ENCODE results near the gene PRDX2.

Gene PRDX2

GRCh38 chr19:12786141-12786870 lies 15.3 kb downstream of the PRDX2 start:
- Histone ChIP-seq H3K4me1 (ENCODE audit: insufficient read depth, insufficient read length) (peaks cover 35% of the 10 kb centered on the region), H3K27me3 (ENCODE audit: insufficient read depth, insufficient read length) (peaks cover 11% of the 10 kb centered on the region), H3K9ac (ENCODE audit: insufficient read length, low read depth) (peak overlapping the region; percentile 61), H3K4me3 (ENCODE audit: insufficient read length, low read depth) (no peak overlapping the region), H3K9me3 (ENCODE audit: insufficient read depth, low read length) (no peaks in the 10 kb centered on the region), H3K36me3 (ENCODE audit: insufficient read depth, insufficient read length, low read length) (no peaks in the 10 kb centered on the region)
- no peak for DNase-seq (ENCODE audit: low read depth, low spot score)
- TF ChIP-seq YY1 (IDR thresholded peaks at IDR 0.05; ENCODE audit: insufficient read depth, insufficient read length) (no peak), SUZ12 (IDR thresholded peaks at IDR 0.05; ENCODE audit: extremely low read depth, insufficient read depth, insufficient read length) (no peak), ZNF274 (IDR thresholded peaks at IDR 0.05; ENCODE audit: low read depth, low read length) (no peak)

- Histone ChIP-seq H3K36me3 (ENCODE audit: insufficient read depth, insufficient read length, low read length) (no peaks in the 10 kb centered on the region), H3K4me1 (ENCODE audit: insufficient read depth, insufficient read length) (peaks cover 28% of the 10 kb centered on the region), H3K27me3 (ENCODE audit: insufficient read depth, insufficient read length) (peaks cover 5% of the 10 kb centered on the region), H3K4me3 (ENCODE audit: insufficient read length, low read depth) (no peak overlapping the region), H3K9ac (ENCODE audit: insufficient read length, low read depth) (peak overlapping the region; percentile 61), H3K9me3 (ENCODE audit: insufficient read depth, low read length) (no peaks in the 10 kb centered on the region)
- TF ChIP-seq ZNF274 (IDR thresholded peaks at IDR 0.05; ENCODE audit: low read depth, low read length) (no peak), SUZ12 (IDR thresholded peaks at IDR 0.05; ENCODE audit: extremely low read depth, insufficient read depth, insufficient read length) (no peak), YY1 (IDR thresholded peaks at IDR 0.05; ENCODE audit: insufficient read depth, insufficient read length) (no peak)
- DNase-seq (ENCODE audit: low read depth, low spot score), result no peak
These were observed 16.1 kb downstream of the PRDX2 start for GRCh38 chr19:12785431-12786031.

GRCh38 chr19:12784871-12785430 lies 16.6 kb downstream of the PRDX2 start:
- Histone ChIP-seq H3K9ac (ENCODE audit: insufficient read length, low read depth) (peak overlapping the region; percentile 13), H3K36me3 (ENCODE audit: insufficient read depth, insufficient read length, low read length) (no peaks in the 10 kb centered on the region), H3K4me1 (ENCODE audit: insufficient read depth, insufficient read length) (peaks cover 30% of the 10 kb centered on the region), H3K27me3 (ENCODE audit: insufficient read depth, insufficient read length) (no peaks in the 10 kb centered on the region), H3K4me3 (ENCODE audit: insufficient read length, low read depth) (no peak overlapping the region), H3K9me3 (ENCODE audit: insufficient read depth, low read length) (no peaks in the 10 kb centered on the region)
- TF ChIP-seq SUZ12 (IDR thresholded peaks at IDR 0.05; ENCODE audit: extremely low read depth, insufficient read depth, insufficient read length) (no peak), ZNF274 (IDR thresholded peaks at IDR 0.05; ENCODE audit: low read depth, low read length) (no peak), YY1 (IDR thresholded peaks at IDR 0.05; ENCODE audit: insufficient read depth, insufficient read length) (no peak)
- DNase-seq (ENCODE audit: low read depth, low spot score), result no peak

- Histone ChIP-seq H3K27me3 (ENCODE audit: insufficient read depth, insufficient read length) (no peaks in the 10 kb centered on the region), H3K4me1 (ENCODE audit: insufficient read depth, insufficient read length) (peaks cover 30% of the 10 kb centered on the region), H3K9me3 (ENCODE audit: insufficient read depth, low read length) (no peaks in the 10 kb centered on the region), H3K36me3 (ENCODE audit: insufficient read depth, insufficient read length, low read length) (no peaks in the 10 kb centered on the region), H3K9ac (ENCODE audit: insufficient read length, low read depth) (peak overlapping the region; percentile 13), H3K4me3 (ENCODE audit: insufficient read length, low read depth) (no peak overlapping the region)
- no peak for DNase-seq (ENCODE audit: low read depth, low spot score)
- TF ChIP-seq ZNF274 (IDR thresholded peaks at IDR 0.05; ENCODE audit: low read depth, low read length) (no peak), SUZ12 (IDR thresholded peaks at IDR 0.05; ENCODE audit: extremely low read depth, insufficient read depth, insufficient read length) (no peak), YY1 (IDR thresholded peaks at IDR 0.05; ENCODE audit: insufficient read depth, insufficient read length) (no peak)
These were observed 17.2 kb downstream of the PRDX2 start for GRCh38 chr19:12784394-12784870.

- Histone ChIP-seq H3K4me3 (ENCODE audit: insufficient read length, low read depth) (no peak overlapping the region), H3K4me1 (ENCODE audit: insufficient read depth, insufficient read length) (peaks cover 28% of the 10 kb centered on the region), H3K9ac (ENCODE audit: insufficient read length, low read depth) (peak overlapping the region; percentile 65), H3K36me3 (ENCODE audit: insufficient read depth, insufficient read length, low read length) (no peaks in the 10 kb centered on the region), H3K9me3 (ENCODE audit: insufficient read depth, low read length) (no peaks in the 10 kb centered on the region), H3K27me3 (ENCODE audit: insufficient read depth, insufficient read length) (no peaks in the 10 kb centered on the region)
- DNase-seq (ENCODE audit: low read depth, low spot score), result no peak
- no peak for TF ChIP-seq YY1 (IDR thresholded peaks at IDR 0.05; ENCODE audit: insufficient read depth, insufficient read length)
- TF ChIP-seq ZNF274 (IDR thresholded peaks at IDR 0.05; ENCODE audit: low read depth, low read length), result no peak
- TF ChIP-seq SUZ12 (IDR thresholded peaks at IDR 0.05; ENCODE audit: extremely low read depth, insufficient read depth, insufficient read length), result no peak
These were observed 17.7 kb downstream of the PRDX2 start for GRCh38 chr19:12783849-12784393.

GRCh38 chr19:12783291-12783848 lies 18.2 kb downstream of the PRDX2 start:
- H3K27me3 ChIP-seq (ENCODE audit: insufficient read depth, insufficient read length), result peaks cover under 1% of the 10 kb centered on the region
- peaks cover 25% of the 10 kb centered on the region for H3K4me1 ChIP-seq (ENCODE audit: insufficient read depth, insufficient read length)
- peak overlapping the region; percentile 59 for H3K4me3 ChIP-seq (ENCODE audit: insufficient read length, low read depth)
- no peaks in the 10 kb centered on the region for H3K36me3 ChIP-seq (ENCODE audit: insufficient read depth, insufficient read length, low read length)
- no peaks in the 10 kb centered on the region for H3K9me3 ChIP-seq (ENCODE audit: insufficient read depth, low read length)
- no peak for DNase-seq (ENCODE audit: low read depth, low spot score)
- no peak for TF ChIP-seq ZNF274 (IDR thresholded peaks at IDR 0.05; ENCODE audit: low read depth, low read length)
- TF ChIP-seq SUZ12 (IDR thresholded peaks at IDR 0.05; ENCODE audit: extremely low read depth, insufficient read depth, insufficient read length), result no peak
- no peak for TF ChIP-seq YY1 (IDR thresholded peaks at IDR 0.05; ENCODE audit: insufficient read depth, insufficient read length)
- H3K9ac ChIP-seq (ENCODE audit: insufficient read length, low read depth), result peak overlapping the region; percentile 86

Data from NT2/D1 (cell line).